ENCODE measurements around the gene CTSL.

DNA sequence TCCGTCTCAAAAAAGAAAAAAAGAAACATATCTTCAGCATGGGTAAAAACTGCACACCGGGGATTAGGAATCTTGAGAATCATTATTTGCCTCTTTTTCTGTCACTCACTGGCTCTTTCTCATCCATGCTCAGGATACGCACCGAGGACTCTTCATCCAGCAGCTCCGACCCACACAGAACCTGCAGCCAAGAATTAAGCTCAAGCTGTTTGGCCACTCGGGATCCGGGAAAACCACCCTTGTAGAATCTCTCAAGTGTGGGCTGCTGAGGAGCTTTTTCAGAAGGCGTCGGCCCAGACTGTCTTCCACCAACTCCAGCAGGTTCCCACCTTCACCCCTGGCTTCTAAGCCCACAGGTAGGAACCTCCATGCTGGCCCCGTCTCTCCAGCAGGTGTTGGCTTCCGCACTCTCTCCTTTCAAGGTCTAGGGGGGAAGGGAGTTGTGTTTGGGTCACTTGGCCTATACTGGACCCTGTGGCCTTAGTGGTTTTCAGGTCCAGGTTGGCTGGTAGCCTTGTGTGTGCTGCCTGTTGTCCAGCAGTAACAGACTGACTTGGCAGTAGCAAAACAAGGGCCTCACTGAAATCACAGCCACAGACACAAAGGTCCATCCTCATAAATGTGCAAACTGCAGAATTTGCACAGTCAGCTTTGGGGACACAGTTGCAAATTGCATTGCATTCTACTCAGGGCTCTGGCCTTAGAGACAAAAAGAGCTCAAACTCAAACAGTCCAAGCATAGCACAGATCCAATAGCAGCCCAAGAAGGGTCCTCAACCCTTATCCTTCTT, 44.5 kb upstream of the CTSL start:
- TF ChIP-seq, protein P1, sequence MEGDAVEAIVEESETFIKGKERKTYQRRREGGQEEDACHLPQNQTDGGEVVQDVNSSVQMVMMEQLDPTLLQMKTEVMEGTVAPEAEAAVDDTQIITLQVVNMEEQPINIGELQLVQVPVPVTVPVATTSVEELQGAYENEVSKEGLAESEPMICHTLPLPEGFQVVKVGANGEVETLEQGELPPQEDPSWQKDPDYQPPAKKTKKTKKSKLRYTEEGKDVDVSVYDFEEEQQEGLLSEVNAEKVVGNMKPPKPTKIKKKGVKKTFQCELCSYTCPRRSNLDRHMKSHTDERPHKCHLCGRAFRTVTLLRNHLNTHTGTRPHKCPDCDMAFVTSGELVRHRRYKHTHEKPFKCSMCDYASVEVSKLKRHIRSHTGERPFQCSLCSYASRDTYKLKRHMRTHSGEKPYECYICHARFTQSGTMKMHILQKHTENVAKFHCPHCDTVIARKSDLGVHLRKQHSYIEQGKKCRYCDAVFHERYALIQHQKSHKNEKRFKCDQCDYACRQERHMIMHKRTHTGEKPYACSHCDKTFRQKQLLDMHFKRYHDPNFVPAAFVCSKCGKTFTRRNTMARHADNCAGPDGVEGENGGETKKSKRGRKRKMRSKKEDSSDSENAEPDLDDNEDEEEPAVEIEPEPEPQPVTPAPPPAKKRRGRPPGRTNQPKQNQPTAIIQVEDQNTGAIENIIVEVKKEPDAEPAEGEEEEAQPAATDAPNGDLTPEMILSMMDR (conservative IDR thresholded peaks at IDR 0.05 in 1 of 2, IDR thresholded peaks at IDR 0.05 in 1 of 2; ENCODE audit: extremely low read depth in 1 of 2, insufficient read depth in 1 of 2, low read depth in 1 of 2, low read length in 2 of 2) = no peak
- no peak for TF ChIP-seq EZH2 (IDR thresholded peaks at IDR 0.05; ENCODE audit: borderline replicate concordance, low read length)

All from mammary epithelial cell (primary cell).